Measurements from ENCODE around the gene PTPRA. TPM values are rescaled to one million over a fixed set of nuclear protein-coding genes. Genes with fewer than 3 reads are reported as not detected.
"Not testable (repeated sequence)": the region's sequence is repeated elsewhere in the genome, so short reads cannot be mapped to it uniquely, and the experiment has no call there.

Gene PTPRA
- total and polyA plus RNA-seq, 2 donors (not counting 3 experiments of a cell fraction or from before 2014, with no cell fraction given), result 43.2 to 53.4 TPM

- Histone ChIP-seq H3K4me3 (replicated peaks in 1 of 3; ENCODE audit: insufficient read depth in 1 of 3, low read depth in 1 of 3, low read length in 3 of 3) (no peak overlapping the region), H3K4me1 (ENCODE audit: control insufficient read depth, extremely low read depth, insufficient read depth, low read length) (no peaks in the 10 kb centered on the region), H3K27ac (ENCODE audit: insufficient read depth, low read depth, low read length) (no peak overlapping the region), H3K36me3 (ENCODE audit: control insufficient read depth in 2 of 2, extremely low read depth in 1 of 2, insufficient read depth in 2 of 2, low read length in 2 of 2) (no peaks in the 10 kb centered on the region), H4K20me1 (replicated peaks; ENCODE audit: control insufficient read depth, extremely low read depth, insufficient read depth, low read length) (no peaks in the 10 kb centered on the region), H3K9me3 (replicated peaks; ENCODE audit: control insufficient read depth, insufficient read depth, low read length) (no peaks in the 10 kb centered on the region), H3K9ac (replicated peaks; ENCODE audit: extremely low read depth, insufficient read depth, low read length) (no peak overlapping the region), H3K4me2 (ENCODE audit: insufficient read depth, low read length) (no peak overlapping the region), H3K27me3 (ENCODE audit: control insufficient read depth in 2 of 2, insufficient read depth in 2 of 2, low read length in 2 of 2) (no peaks in the 10 kb centered on the region), H3K9me1 (replicated peaks; ENCODE audit: control insufficient read depth, extremely low read depth, insufficient read depth, low read length) (no peaks in the 10 kb centered on the region), H3K79me2 (ENCODE audit: control insufficient read depth, insufficient read depth, low read length) (no peaks in the 10 kb centered on the region), H2AFZ (ENCODE audit: low read depth, low read length) (no peak overlapping the region)
- DNase-seq (ENCODE audit: low read depth, low spot score) (no peak), FAIRE-seq (no peak)
- ChIA-PET CTCF (no interaction called here), POLR2A (no interaction called here)
- dilution Hi-C loops (cut with MboI; ENCODE audit: extremely low pct_ligation_motif_present, low sequenced_read_pairs), result no loop called here
- no peak for TF ChIP-seq POLR2AphosphoS5 (IDR thresholded peaks at IDR 0.05; ENCODE audit: insufficient read depth, low read depth, low read length)
- no peak for TF ChIP-seq MAX (IDR thresholded peaks at IDR 0.05; ENCODE audit: insufficient read depth, insufficient read length)
- no peak for TF ChIP-seq POLR2A (IDR thresholded peaks at IDR 0.05; ENCODE audit: low read depth, low read length)
- no peak for TF ChIP-seq MYC (IDR thresholded peaks at IDR 0.05; ENCODE audit: low read depth, low read length)
- TF ChIP-seq, protein P1, sequence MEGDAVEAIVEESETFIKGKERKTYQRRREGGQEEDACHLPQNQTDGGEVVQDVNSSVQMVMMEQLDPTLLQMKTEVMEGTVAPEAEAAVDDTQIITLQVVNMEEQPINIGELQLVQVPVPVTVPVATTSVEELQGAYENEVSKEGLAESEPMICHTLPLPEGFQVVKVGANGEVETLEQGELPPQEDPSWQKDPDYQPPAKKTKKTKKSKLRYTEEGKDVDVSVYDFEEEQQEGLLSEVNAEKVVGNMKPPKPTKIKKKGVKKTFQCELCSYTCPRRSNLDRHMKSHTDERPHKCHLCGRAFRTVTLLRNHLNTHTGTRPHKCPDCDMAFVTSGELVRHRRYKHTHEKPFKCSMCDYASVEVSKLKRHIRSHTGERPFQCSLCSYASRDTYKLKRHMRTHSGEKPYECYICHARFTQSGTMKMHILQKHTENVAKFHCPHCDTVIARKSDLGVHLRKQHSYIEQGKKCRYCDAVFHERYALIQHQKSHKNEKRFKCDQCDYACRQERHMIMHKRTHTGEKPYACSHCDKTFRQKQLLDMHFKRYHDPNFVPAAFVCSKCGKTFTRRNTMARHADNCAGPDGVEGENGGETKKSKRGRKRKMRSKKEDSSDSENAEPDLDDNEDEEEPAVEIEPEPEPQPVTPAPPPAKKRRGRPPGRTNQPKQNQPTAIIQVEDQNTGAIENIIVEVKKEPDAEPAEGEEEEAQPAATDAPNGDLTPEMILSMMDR (IDR thresholded peaks at IDR 0.05; ENCODE audit: extremely low read depth in 1 of 2, insufficient read depth in 1 of 2, low read depth in 1 of 2, low read length in 2 of 2), result no peak
- TF ChIP-seq FOS (IDR thresholded peaks at IDR 0.05; ENCODE audit: borderline replicate concordance, insufficient read depth, low read length), result no peak
- no peak for TF ChIP-seq EZH2 (IDR thresholded peaks at IDR 0.05; ENCODE audit: borderline replicate concordance, low read depth, low read length, severe bottlenecking)
- TF ChIP-seq JUN (IDR thresholded peaks at IDR 0.05; ENCODE audit: borderline replicate concordance, insufficient read depth, insufficient read length, low read depth), result no peak
- TF ChIP-seq GATA2 (IDR thresholded peaks at IDR 0.05; ENCODE audit: insufficient read depth, insufficient read length, low read depth, low read length), result no peak
- no TSS peak for BruUV-seq (replicated peaks)
- intact Hi-C loops (cut with micrococcal nuclease), result no loop called here
These were observed 186.2 kb downstream of the PTPRA start for GRCh38 chr20:3059489-3059888.

GRCh38 chr20:3064119-3064518 is 190.8 kb downstream of the PTPRA start:
- H3K9me3 ChIP-seq (replicated peaks; ENCODE audit: control insufficient read depth, insufficient read depth, low read length); BruUV-seq (replicated peaks); H3K27me3 ChIP-seq (ENCODE audit: control insufficient read depth in 2 of 2, insufficient read depth in 2 of 2, low read length in 2 of 2); H2AFZ ChIP-seq (ENCODE audit: low read depth, low read length); H3K4me2 ChIP-seq (ENCODE audit: insufficient read depth, low read length); H3K27ac ChIP-seq (ENCODE audit: insufficient read depth, low read depth, low read length); intact Hi-C loops (cut with micrococcal nuclease); H3K4me3 ChIP-seq (replicated peaks in 1 of 3; ENCODE audit: insufficient read depth in 1 of 3, low read depth in 1 of 3, low read length in 3 of 3); FAIRE-seq; H4K20me1 ChIP-seq (replicated peaks; ENCODE audit: control insufficient read depth, extremely low read depth, insufficient read depth, low read length); H3K9ac ChIP-seq (replicated peaks; ENCODE audit: extremely low read depth, insufficient read depth, low read length); dilution Hi-C loops (cut with MboI; ENCODE audit: extremely low pct_ligation_motif_present, low sequenced_read_pairs); H3K79me2 ChIP-seq (ENCODE audit: control insufficient read depth, insufficient read depth, low read length); POLR2A ChIA-PET; H3K36me3 ChIP-seq (ENCODE audit: control insufficient read depth in 2 of 2, extremely low read depth in 1 of 2, insufficient read depth in 2 of 2, low read length in 2 of 2); H3K9me1 ChIP-seq (replicated peaks; ENCODE audit: control insufficient read depth, extremely low read depth, insufficient read depth, low read length); DNase-seq (ENCODE audit: low read depth, low spot score); H3K4me1 ChIP-seq (ENCODE audit: control insufficient read depth, extremely low read depth, insufficient read depth, low read length): not testable (repeated sequence)
- CTCF ChIA-PET, result interaction anchor here (3.5 kb wide), 1 partner anchor 10 kb away, joined by 17 read pairs; no protein-coding TSS in a partner anchor

Data from endothelial cell of umbilical vein (primary cell).